Skeletal muscle tissue (tissue), 4 donors: ENCODE results near the gene MDH2. TPM values are rescaled to one million over a fixed set of nuclear protein-coding genes. Genes with fewer than 3 reads are reported as not detected.
"Not testable (repeated sequence)": the region's sequence is repeated elsewhere in the genome, so short reads cannot be mapped to it uniquely, and the experiment has no call there.

ENCODE experiments used
- H3K27ac ChIP-seq: one replicate; pipeline ENCODE4 v1.7.0; 2013; ENCODE audit warnings: mild to moderate bottlenecking, low read depth, low read length, inconsistent platforms
- H3K27me3 ChIP-seq, 3 donors: one replicate each; pipeline ENCODE4 v1.7.0; 2013; ENCODE audit warnings: low read length in 3 of 3; ENCODE audit not compliant: control insufficient read depth in 3 of 3, insufficient read depth in 3 of 3
- H3K36me3 ChIP-seq, 3 donors: one replicate each; pipeline ENCODE4 v1.7.0; 2013; ENCODE audit warnings: low read length in 3 of 3; ENCODE audit not compliant: control insufficient read depth in 3 of 3, insufficient read depth in 3 of 3
- H3K4me1 ChIP-seq, 3 donors: one replicate each; pipeline ENCODE4 v1.7.0; 2013; ENCODE audit warnings: low read length in 3 of 3, mild to moderate bottlenecking in 3 of 3; ENCODE audit not compliant: control insufficient read depth in 3 of 3, insufficient read depth in 3 of 3
- H3K4me3 ChIP-seq, 3 donors: one replicate each; pipeline ENCODE4 v1.7.0; 2013; ENCODE audit warnings: low read length in 3 of 3
- H3K9ac ChIP-seq, 3 donors: one replicate each; pipeline ENCODE4 v1.7.0; 2013; ENCODE audit warnings: low read length in 3 of 3, mild to moderate bottlenecking in 3 of 3, moderate library complexity in 2 of 3, low read depth in 1 of 3
- H3K9me3 ChIP-seq, 3 donors: one replicate each; pipeline ENCODE4 v1.7.0; 2013; ENCODE audit warnings: low read length in 3 of 3; ENCODE audit not compliant: control insufficient read depth in 3 of 3
- total RNA-seq: library from RNA; depleted of rRNA; stranded (reverse); fragments of >200 nt; gene quantifications from one replicate; pipeline ENCODE4 v1.2.3, GENCODE V29; 2014
- donor health status: Osteomylitis.

Gene MDH2, protein sequence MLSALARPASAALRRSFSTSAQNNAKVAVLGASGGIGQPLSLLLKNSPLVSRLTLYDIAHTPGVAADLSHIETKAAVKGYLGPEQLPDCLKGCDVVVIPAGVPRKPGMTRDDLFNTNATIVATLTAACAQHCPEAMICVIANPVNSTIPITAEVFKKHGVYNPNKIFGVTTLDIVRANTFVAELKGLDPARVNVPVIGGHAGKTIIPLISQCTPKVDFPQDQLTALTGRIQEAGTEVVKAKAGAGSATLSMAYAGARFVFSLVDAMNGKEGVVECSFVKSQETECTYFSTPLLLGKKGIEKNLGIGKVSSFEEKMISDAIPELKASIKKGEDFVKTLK
- 44.4 TPM for total RNA-seq

DNA sequence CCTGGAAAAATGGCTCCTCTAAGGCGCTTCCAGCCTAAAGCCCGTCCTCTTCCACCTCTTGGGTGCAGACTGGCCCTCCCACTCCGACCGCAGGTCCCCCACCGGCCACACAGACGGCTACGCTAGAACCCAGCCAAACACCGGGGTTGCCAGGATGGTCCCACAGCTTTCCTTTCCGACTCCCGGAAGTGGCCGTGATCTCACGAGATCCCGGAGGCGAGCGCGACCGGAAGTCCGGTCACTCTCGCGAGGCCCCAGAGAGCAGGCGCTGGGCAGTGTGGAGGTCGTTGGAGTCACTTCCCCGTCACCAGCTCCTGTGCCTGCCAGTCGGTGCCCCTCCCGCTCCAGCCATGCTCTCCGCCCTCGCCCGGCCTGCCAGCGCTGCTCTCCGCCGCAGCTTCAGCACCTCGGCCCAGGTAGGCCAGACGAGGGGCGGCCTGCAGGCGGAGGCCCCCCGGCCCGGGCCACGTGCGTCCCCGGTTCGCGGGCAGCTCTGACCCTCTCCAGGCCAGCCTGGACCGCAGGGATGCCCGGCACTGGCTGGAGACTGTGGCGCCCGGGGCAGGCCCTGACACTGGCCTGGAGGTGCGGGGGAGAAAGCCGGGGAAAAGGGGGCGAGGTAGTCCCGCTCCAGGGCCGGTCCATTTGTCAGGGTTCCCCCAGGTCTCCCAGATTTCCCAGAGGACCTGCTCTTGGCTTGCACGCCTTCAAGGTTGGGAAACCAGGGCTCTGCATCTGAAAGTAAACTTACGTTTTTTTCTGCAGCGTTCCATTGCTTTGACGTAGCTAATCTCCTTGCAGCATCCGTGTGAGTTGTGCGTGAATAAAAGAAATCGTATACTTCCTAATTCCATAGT, at the start of gene MDH2, which contains the start of gene STYXL1:
TSS of gene MDH2 (plus strand) at position 296 of the 857 bp plus-strand sequence. CDS start at position 351, 55 bp downstream.
TSS of gene STYXL1 (minus strand) at position 190 of the 857 bp plus-strand sequence. CDS start 17,477 bp downstream, outside the sequence.
- Histone ChIP-seq H3K27ac (peak within 1 kb of the TSS; percentile 88), H3K36me3 (peaks cover 6 to 13% (median 7%) of the 10 kb centered on the region in 3 donors), H3K9ac (peak within 1 kb of the TSS; percentile 94 to 99 (median 99)), H3K27me3 (no peaks in the 10 kb centered on the region), H3K9me3 (no peaks in the 10 kb centered on the region), H3K4me1 (peaks cover 24 to 51% (median 25%) of the 10 kb centered on the region in 3 donors), H3K4me3 (peak within 1 kb of the TSS; percentile 94 to 99 (median 97))

GRCh38 chr7:76000566-76000965, 47.3 kb upstream of the MDH2 start:
- H3K27me3 ChIP-seq: no peaks in the 10 kb centered on the region
- no peaks in the 10 kb centered on the region for H3K4me1 ChIP-seq
- no peaks in the 10 kb centered on the region for H3K9me3 ChIP-seq
- H3K27ac ChIP-seq: no peak overlapping the region
- peaks cover 22 to 36% (median 32%) of the 10 kb centered on the region in 3 donors for H3K36me3 ChIP-seq
- H3K9ac ChIP-seq: no peak overlapping the region
- no peak overlapping the region for H3K4me3 ChIP-seq

DNA sequence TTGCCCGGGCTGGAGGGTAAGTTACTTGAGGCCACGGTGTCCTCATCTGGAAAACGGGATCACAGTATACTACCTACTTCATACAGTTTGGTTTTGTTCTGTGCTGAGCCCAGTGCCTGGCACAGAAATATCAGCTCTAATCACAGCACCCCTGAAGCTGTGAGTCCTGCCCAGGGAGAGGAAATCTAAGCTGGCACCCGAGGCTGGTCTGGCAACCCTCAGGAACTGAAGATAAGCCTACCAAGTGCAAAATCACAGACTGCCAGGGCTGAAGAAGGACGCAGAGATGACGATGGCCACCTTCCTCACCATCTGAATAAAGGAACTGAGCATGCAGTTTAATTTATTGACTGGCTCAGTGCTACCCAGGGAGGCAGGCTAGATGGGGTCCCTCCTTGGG, 45.8 kb upstream of the MDH2 start:
- peaks cover 20 to 30% (median 27%) of the 10 kb centered on the region in 3 donors for H3K36me3 ChIP-seq
- H3K27me3 ChIP-seq: no peaks in the 10 kb centered on the region
- H3K4me3 ChIP-seq: no peak overlapping the region
- H3K4me1 ChIP-seq: no peaks in the 10 kb centered on the region
- H3K9ac ChIP-seq: no peak overlapping the region
- no peak overlapping the region for H3K27ac ChIP-seq
- H3K9me3 ChIP-seq: no peaks in the 10 kb centered on the region

GRCh38 chr7:76002822-76003221, 45.1 kb upstream of the MDH2 start:
- H3K4me3 ChIP-seq: no peak overlapping the region
- no peaks in the 10 kb centered on the region for H3K27me3 ChIP-seq
- peaks cover 20 to 30% (median 27%) of the 10 kb centered on the region in 3 donors for H3K36me3 ChIP-seq
- no peaks in the 10 kb centered on the region for H3K9me3 ChIP-seq
- H3K9ac ChIP-seq: no peak overlapping the region
- H3K4me1 ChIP-seq: no peaks in the 10 kb centered on the region
- no peak overlapping the region for H3K27ac ChIP-seq

DNA sequence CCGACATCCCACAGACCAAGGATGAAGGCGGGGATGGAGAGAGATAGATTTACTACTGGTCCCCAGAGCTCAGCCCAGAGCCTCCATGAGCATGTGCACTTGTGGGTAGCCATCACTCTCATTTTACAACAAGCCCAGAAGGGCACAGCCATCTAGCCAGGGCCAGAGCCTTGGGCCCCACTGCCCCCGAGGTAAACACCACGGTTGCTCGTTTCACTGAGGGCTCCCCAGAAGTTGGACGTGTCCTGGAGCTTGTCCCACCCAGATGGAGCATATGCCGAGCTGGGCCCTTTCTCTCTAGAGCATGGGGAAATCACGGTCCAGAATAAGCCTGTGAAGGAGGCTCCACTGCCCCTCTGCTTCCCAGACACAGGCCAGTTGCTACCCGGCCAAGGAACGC, 44.6 kb upstream of the MDH2 start:
- H3K36me3 ChIP-seq: peaks cover 20 to 30% (median 27%) of the 10 kb centered on the region in 3 donors

DNA sequence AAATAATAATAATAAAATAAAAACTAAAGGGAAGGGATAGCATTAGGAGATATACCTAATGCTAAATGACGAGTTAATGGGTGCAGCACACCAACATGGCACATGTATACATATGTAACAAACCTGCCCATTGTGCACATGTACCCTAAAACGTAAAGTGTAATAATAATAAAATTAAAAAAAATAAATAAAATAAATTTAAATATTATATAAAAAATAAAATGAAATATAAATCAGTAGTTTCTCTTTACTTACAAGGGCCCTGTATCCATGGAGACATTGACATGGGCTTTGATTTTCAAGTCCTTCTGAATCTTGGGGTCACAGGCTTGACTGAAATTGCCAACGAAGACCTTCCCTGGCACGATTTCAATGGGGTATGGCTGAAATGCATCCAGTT, 42.9 kb upstream of the MDH2 start:
- H3K4me1 ChIP-seq, H3K9ac ChIP-seq, H3K27ac ChIP-seq, H3K9me3 ChIP-seq, H3K27me3 ChIP-seq, H3K4me3 ChIP-seq: not testable (repeated sequence)
- peaks cover 20 to 30% (median 27%) of the 10 kb centered on the region in 3 donors for H3K36me3 ChIP-seq

More for the DNA sequence above, 44.6 kb upstream of the MDH2 start:
- Histone ChIP-seq H3K9ac (no peak overlapping the region), H3K27ac (no peak overlapping the region), H3K4me1 (no peaks in the 10 kb centered on the region), H3K27me3 (no peaks in the 10 kb centered on the region), H3K4me3 (no peak overlapping the region), H3K9me3 (no peaks in the 10 kb centered on the region)

GRCh38 chr7:76008156-76008687, 39.7 kb upstream of the MDH2 start:
- Histone ChIP-seq H3K36me3 (peaks cover 9 to 15% (median 12%) of the 10 kb centered on the region in 3 donors), H3K9me3 (no peaks in the 10 kb centered on the region), H3K9ac (no peak overlapping the region), H3K27ac (no peak overlapping the region), H3K4me3 (no peak overlapping the region), H3K27me3 (no peaks in the 10 kb centered on the region), H3K4me1 (peaks cover 4 to 11% (median 10%) of the 10 kb centered on the region in 3 donors)

DNA sequence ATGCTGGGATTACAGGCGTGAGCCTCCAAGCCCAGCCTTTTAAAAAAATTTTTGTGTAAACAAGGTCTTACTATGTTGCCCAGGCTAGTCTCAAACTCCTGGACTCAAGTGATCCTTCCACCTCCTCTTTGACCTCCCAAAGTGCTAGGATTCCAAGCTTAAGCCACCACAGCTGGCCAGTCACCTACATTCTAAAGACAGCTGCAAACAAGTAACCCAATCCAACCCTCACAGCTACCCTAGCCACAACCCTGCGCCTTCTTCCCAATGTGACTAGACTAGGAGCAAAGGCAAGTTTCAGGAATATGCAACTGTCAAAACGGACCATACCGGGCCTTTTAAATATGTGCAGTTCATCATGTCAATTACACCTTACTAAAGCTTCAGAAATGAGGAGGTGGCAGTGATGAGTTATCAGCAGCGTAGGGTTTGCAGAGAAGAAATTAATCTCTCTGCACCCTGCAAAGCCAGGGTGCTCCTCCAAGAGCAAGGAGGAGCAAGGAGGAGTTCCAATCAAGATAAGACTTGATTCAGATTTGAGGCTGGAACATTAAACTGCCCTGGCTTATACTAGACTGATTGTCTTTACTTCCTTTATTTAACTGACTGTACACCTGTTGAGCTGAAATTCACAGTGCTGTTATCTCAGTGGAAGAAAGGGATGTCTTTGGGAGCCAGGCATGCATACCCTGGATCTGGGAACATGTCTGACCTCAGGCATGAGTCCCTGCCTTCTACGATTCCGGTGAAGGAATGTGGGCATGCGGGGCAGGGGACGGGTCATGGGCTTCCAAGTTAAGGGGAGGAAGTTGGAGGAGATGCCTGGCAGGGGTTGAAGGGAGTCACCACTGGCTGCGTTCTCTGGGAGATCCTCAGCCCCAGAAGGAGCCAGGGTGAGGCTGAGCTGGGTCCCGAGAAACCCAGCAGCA, 38.0 kb upstream of the MDH2 start:
- Histone ChIP-seq H3K9me3 (no peaks in the 10 kb centered on the region), H3K27ac (no peak overlapping the region), H3K4me3 (no peak overlapping the region), H3K9ac (no peak overlapping the region), H3K36me3 (peaks cover 4 to 11% (median 5%) of the 10 kb centered on the region in 3 donors), H3K4me1 (peaks cover 4 to 11% (median 10%) of the 10 kb centered on the region in 3 donors), H3K27me3 (no peaks in the 10 kb centered on the region)

DNA sequence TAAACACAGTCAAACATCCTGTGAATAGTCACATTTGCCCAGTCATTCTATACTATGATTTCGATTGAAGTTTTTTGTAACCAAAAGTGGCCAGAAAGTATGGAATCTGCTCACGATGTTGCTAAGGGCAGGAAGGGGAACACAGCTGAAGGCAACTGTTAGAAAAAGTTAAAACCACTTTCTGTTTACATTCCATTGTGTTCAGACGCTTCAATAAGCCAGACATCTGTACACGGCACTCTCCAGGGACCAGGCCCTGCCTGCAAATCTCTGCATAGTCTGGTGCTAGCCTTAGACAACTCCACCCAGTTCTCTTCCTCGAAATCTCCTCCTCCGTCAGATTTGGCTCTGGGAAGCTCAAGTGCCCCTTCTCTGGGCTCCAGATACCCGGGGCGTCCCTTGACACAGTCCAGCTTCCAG, 36.5 kb upstream of the MDH2 start:
- no peaks in the 10 kb centered on the region for H3K9me3 ChIP-seq
- peaks cover 0 to 6% (median 0%) of the 10 kb centered on the region in 3 donors for H3K36me3 ChIP-seq
- no peak overlapping the region for H3K9ac ChIP-seq
- peak overlapping the region; percentile 55 for H3K27ac ChIP-seq
- H3K4me1 ChIP-seq: peaks cover 4 to 11% (median 10%) of the 10 kb centered on the region in 3 donors
- no peaks in the 10 kb centered on the region for H3K27me3 ChIP-seq
- H3K4me3 ChIP-seq: peak overlapping the region in 1 of 3 donors; percentile 22
